GM23338 (cell line): ENCODE results near the gene RPS29. TPM values are rescaled to one million over a fixed set of nuclear protein-coding genes. Genes with fewer than 3 reads are reported as not detected.

Source experiments
- ATAC-seq: fragments of 200-7000 bp; cut with Tn5 transposase; 3 replicates; pipeline ENCODE4 v1.9.1; 2020
- DNase-seq: peaks from one replicate; pipeline ENCODE4 v3.0.0-alpha.2; 2015; ENCODE audit warnings: low spot score
- H2AFZ ChIP-seq: fragments of 200-600 bp; sonication (generic); 2 replicates; pipeline ENCODE4 v1.8.0; 2016; ENCODE audit warnings: antibody characterized with exemption, mild to moderate bottlenecking, moderate library complexity
- H3F3A ChIP-seq: fragments of 200-600 bp; sonication (generic); replicated peaks from 2 replicates; pipeline ENCODE4 v1.8.0; 2017; ENCODE audit warnings: antibody characterized with exemption, mixed run types, low read depth
- H3K27ac ChIP-seq: fragments of 200-600 bp; sonication (generic); 2 replicates; pipeline ENCODE4 v1.6.1; 2016; ENCODE audit warnings: low read depth
- H3K27me3 ChIP-seq: fragments of 200-600 bp; sonication (generic); 2 replicates; pipeline ENCODE4 v1.8.0; 2016; ENCODE audit warnings: mild to moderate bottlenecking, mixed run types, moderate library complexity; ENCODE audit not compliant: insufficient read depth
- H3K36me3 ChIP-seq: fragments of 200-600 bp; sonication (generic); 2 replicates; pipeline ENCODE4 v1.8.0; 2016; ENCODE audit warnings: mild to moderate bottlenecking; ENCODE audit not compliant: insufficient read depth
- H3K4me1 ChIP-seq: fragments of 200-600 bp; sonication (generic); 2 replicates; pipeline ENCODE4 v1.8.0; 2016; ENCODE audit warnings: mild to moderate bottlenecking, moderate library complexity; ENCODE audit not compliant: insufficient read depth
- H3K4me2 ChIP-seq: fragments of 200-600 bp; sonication (generic); 2 replicates; pipeline ENCODE4 v1.7.1; 2017; ENCODE audit warnings: mixed run types
- H3K4me3 ChIP-seq: fragments of 200-600 bp; sonication (generic); 2 replicates; pipeline ENCODE4 v1.6.1; 2016; ENCODE audit warnings: mixed run types
- H3K79me2 ChIP-seq: fragments of 200-600 bp; sonication (generic); replicated peaks from 2 replicates; pipeline ENCODE4 v1.8.0; 2017; ENCODE audit warnings: mild to moderate bottlenecking; ENCODE audit not compliant: insufficient read depth
- H3K9me2 ChIP-seq: fragments of 200-600 bp; sonication (generic); 2 replicates; pipeline ENCODE4 v1.8.0; 2017; ENCODE audit not compliant: insufficient read depth
- H4K20me1 ChIP-seq: fragments of 200-600 bp; sonication (generic); replicated peaks from 2 replicates; pipeline ENCODE4 v1.8.0; 2017; ENCODE audit warnings: mild to moderate bottlenecking; ENCODE audit not compliant: insufficient read depth
- H3K27ac Mint-ChIP-seq: 2 replicates; pipeline ENCODE4 v1.8.0; 2020; ENCODE audit warnings: inconsistent platforms, mild to moderate bottlenecking, moderate library complexity, mixed read lengths
- H3K27me3 Mint-ChIP-seq: 3 replicates; pipeline ENCODE4 v1.8.0; 2022; ENCODE audit warnings: low read depth, mild to moderate bottlenecking, moderate library complexity, mixed read lengths, inconsistent platforms; ENCODE audit not compliant: insufficient read depth, poor library complexity
- H3K36me3 Mint-ChIP-seq: 3 replicates; pipeline ENCODE4 v1.8.0; 2021; ENCODE audit warnings: low read depth, mild to moderate bottlenecking, inconsistent platforms, moderate library complexity, mixed read lengths
- H3K4me1 Mint-ChIP-seq: 3 replicates; pipeline ENCODE4 v1.8.0; 2020; ENCODE audit warnings: mild to moderate bottlenecking, inconsistent platforms, mixed read lengths
- H3K4me3 Mint-ChIP-seq: 3 replicates; pipeline ENCODE4 v1.8.0; 2021; ENCODE audit warnings: moderate library complexity, mild to moderate bottlenecking, inconsistent platforms, mixed read lengths
- H3K9me3 Mint-ChIP-seq: 3 replicates; pipeline ENCODE4 v1.8.0; 2020; ENCODE audit warnings: moderate library complexity, mild to moderate bottlenecking, inconsistent platforms, mixed read lengths
- CREB1 ChIP-seq: fragments of 250-450 bp; sonication (Bioruptor Pico); IDR thresholded peaks from 2 replicates; pipeline ENCODE4 v1.5.0; 2020; ENCODE audit warnings: low read depth, mild to moderate bottlenecking, moderate library complexity
- CTCF ChIP-seq, 2 experiments: fragments of 200-600 bp in 1 of 2; sonication (generic) in 1 of 2; conservative IDR thresholded peaks; 2 replicates each; pipeline versions ENCODE4 v1.5.1 to v1.6.1; 2016 to 2017; ENCODE audit warnings: antibody characterized with exemption in 2 of 2, low read depth in 2 of 2, mild to moderate bottlenecking in 2 of 2, moderate library complexity in 1 of 2
- ETS1 ChIP-seq: IDR thresholded peaks from 2 replicates; pipeline ENCODE4 v1.6.1; 2016; ENCODE audit warnings: antibody characterized with exemption
- EZH2 ChIP-seq: fragments of 200-600 bp; sonication (generic); IDR thresholded peaks from one replicate; pipeline ENCODE4 v1.8.0; 2017; ENCODE audit warnings: antibody characterized with exemption, mild to moderate bottlenecking, low read depth; ENCODE audit not compliant: unreplicated experiment
- JUNB ChIP-seq: IDR thresholded peaks from one replicate; pipeline ENCODE4 v1.6.1; 2016; ENCODE audit warnings: antibody characterized with exemption; ENCODE audit not compliant: unreplicated experiment
- NANOG ChIP-seq: IDR thresholded peaks from 2 replicates; pipeline ENCODE4 v1.6.1; 2016; ENCODE audit warnings: antibody characterized with exemption, borderline replicate concordance
- POLR2AphosphoS5 ChIP-seq: IDR thresholded peaks from 2 replicates; pipeline ENCODE4 v1.6.1; 2016; ENCODE audit warnings: antibody characterized with exemption, low read depth
- REST ChIP-seq: IDR thresholded peaks from one replicate; pipeline ENCODE4 v1.6.1; 2018; ENCODE audit warnings: antibody characterized with exemption; ENCODE audit not compliant: unreplicated experiment
- STAT1 ChIP-seq: IDR thresholded peaks from one replicate; pipeline ENCODE4 v1.6.1; 2016; ENCODE audit warnings: antibody characterized with exemption; ENCODE audit not compliant: unreplicated experiment
- ZNF114 ChIP-seq: fragments of 250-450 bp; sonication (Bioruptor Pico); IDR thresholded peaks from 2 replicates; pipeline ENCODE4 v1.5.0; 2020; ENCODE audit warnings: mild to moderate bottlenecking, moderate library complexity
- ZNF331 ChIP-seq: fragments of 250-450 bp; sonication (Bioruptor Pico); IDR thresholded peaks from 2 replicates; pipeline ENCODE4 v1.5.0; 2020; ENCODE audit warnings: low read depth, mild to moderate bottlenecking, moderate library complexity
- polyA plus RNA-seq: library from polyadenylated mRNA; unstranded; fragments of >200 nt; fragmentation: Nextera tagmentation; extraction: Ambion mirVana; gene quantifications from 2 replicates; pipeline ENCODE4 v1.2.1, GENCODE V29; 2016
- total RNA-seq: library from RNA; depleted of rRNA; stranded (reverse); fragments of >200 nt; shearing (Covaris generic); gene quantifications from 2 replicates; pipeline ENCODE4 v1.2.3, GENCODE V29; 2014

Gene RPS29
- total and polyA plus RNA-seq, 2 experiments from 2014 or later: 2,560 to 3,734 TPM

- no peak overlapping the region for H3K27ac ChIP-seq
- Mint-ChIP-seq H3K9me3 (no peaks in the 10 kb centered on the region; the same call in 2 of the 3 replicates), H3K4me3 (no peak overlapping the region), H3K4me1 (no peaks in the 10 kb centered on the region), H3K27ac (no peak overlapping the region), H3K27me3 (no peaks in the 10 kb centered on the region), H3K36me3 (no peaks in the 10 kb centered on the region)
- H3K4me1 ChIP-seq: no peaks in the 10 kb centered on the region
- TF ChIP-seq REST: no peak
- no peak for TF ChIP-seq JUNB
- no peak overlapping the region for H3K4me3 ChIP-seq
- H2AFZ ChIP-seq: no peak overlapping the region
- H4K20me1 ChIP-seq: no peaks in the 10 kb centered on the region
- ATAC-seq (no peak), DNase-seq (no peak)
- no peaks in the 10 kb centered on the region for H3K27me3 ChIP-seq
- no peak overlapping the region for H3K4me2 ChIP-seq
- H3K9me2 ChIP-seq: no peaks in the 10 kb centered on the region
- H3K79me2 ChIP-seq: no peaks in the 10 kb centered on the region
- H3K36me3 ChIP-seq: no peaks in the 10 kb centered on the region; the same call in 1 of the 2 replicates
- H3F3A ChIP-seq: no peaks in the 10 kb centered on the region
Observed at GRCh38 chr14:49559979-49560768, 26.0 kb downstream of the RPS29 start.

GRCh38 chr14:49553892-49554291 lies 32.3 kb downstream of the RPS29 start:
- Histone ChIP-seq H3K4me1 (peaks cover 13% of the 10 kb centered on the region), H3F3A (no peaks in the 10 kb centered on the region), H4K20me1 (no peaks in the 10 kb centered on the region), H3K9me2 (no peaks in the 10 kb centered on the region), H3K4me2 (no peak overlapping the region), H3K27me3 (no peaks in the 10 kb centered on the region), H3K27ac (peak overlapping the region; percentile 43; the same call in 1 of the 2 replicates), H2AFZ (no peak overlapping the region), H3K79me2 (no peaks in the 10 kb centered on the region), H3K36me3 (no peaks in the 10 kb centered on the region), H3K4me3 (no peak overlapping the region)
- H3K27ac Mint-ChIP-seq: no peak overlapping the region
- peaks cover 10% of the 10 kb centered on the region; the same call in 2 of the 3 replicates for H3K36me3 Mint-ChIP-seq
- no peak for TF ChIP-seq REST
- no peak for TF ChIP-seq ETS1
- no peak for TF ChIP-seq STAT1
- TF ChIP-seq NANOG: no peak
- no peak for TF ChIP-seq POLR2AphosphoS5
- TF ChIP-seq ZNF331 (CRISPR knock-in tag): no peak
- TF ChIP-seq CTCF (conservative IDR thresholded peaks at IDR 0.05; ENCODE audit: low read depth in 2 of 2): no peak
- TF ChIP-seq JUNB: no peak
- no peak for TF ChIP-seq EZH2
- no peak for TF ChIP-seq CREB1
- TF ChIP-seq ZNF114 (CRISPR knock-in tag): no peak
- peaks cover 23% of the 10 kb centered on the region for H3K4me1 Mint-ChIP-seq
- peak; percentile 36 for DNase-seq
- H3K27me3 Mint-ChIP-seq: no peaks in the 10 kb centered on the region
- no peak overlapping the region for H3K4me3 Mint-ChIP-seq
- ATAC-seq: peak; percentile 23; the same call in 1 of the 3 replicates
- peaks cover 9% of the 10 kb centered on the region; the same call in 2 of the 3 replicates for H3K9me3 Mint-ChIP-seq
